ENCODE measurements around the gene FAT2.

DNA sequence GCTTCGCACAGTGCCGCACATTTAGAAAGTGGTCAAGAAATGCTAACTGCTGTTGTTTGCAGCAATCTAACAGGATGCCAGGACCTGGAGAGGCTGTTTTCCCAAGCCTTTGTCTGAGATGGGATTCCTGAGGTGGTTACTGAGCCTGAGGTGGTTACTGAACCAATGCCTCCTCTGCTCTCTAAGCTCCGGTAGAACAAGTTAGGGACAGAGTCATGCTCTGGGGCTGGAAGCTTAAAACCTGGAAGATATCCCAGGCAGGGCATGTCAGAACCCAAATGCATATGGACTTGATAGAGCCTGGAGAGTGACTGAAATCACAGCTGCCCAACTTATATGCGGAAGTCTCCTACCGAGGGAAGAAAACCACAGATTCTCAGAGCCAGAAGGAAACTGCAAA, 46.5 kb upstream of the FAT2 start:
- TF ChIP-seq, protein P1, sequence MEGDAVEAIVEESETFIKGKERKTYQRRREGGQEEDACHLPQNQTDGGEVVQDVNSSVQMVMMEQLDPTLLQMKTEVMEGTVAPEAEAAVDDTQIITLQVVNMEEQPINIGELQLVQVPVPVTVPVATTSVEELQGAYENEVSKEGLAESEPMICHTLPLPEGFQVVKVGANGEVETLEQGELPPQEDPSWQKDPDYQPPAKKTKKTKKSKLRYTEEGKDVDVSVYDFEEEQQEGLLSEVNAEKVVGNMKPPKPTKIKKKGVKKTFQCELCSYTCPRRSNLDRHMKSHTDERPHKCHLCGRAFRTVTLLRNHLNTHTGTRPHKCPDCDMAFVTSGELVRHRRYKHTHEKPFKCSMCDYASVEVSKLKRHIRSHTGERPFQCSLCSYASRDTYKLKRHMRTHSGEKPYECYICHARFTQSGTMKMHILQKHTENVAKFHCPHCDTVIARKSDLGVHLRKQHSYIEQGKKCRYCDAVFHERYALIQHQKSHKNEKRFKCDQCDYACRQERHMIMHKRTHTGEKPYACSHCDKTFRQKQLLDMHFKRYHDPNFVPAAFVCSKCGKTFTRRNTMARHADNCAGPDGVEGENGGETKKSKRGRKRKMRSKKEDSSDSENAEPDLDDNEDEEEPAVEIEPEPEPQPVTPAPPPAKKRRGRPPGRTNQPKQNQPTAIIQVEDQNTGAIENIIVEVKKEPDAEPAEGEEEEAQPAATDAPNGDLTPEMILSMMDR (IDR thresholded peaks at IDR 0.05): no peak
- TF ChIP-seq EZH2 (IDR thresholded peaks at IDR 0.05; ENCODE audit: borderline replicate concordance, insufficient read depth, low read depth, low read length, poor library complexity, severe bottlenecking): no peak
